GM12873 (cell line): ENCODE data around the gene HMCN1.

Source experiments
- TF ChIP-seq, protein P1 (sequence below): IDR thresholded peaks from 2 replicates; pipeline ENCODE4 v1.5.1; 2012; ENCODE audit warnings: low read depth, mild to moderate bottlenecking, moderate library complexity, low read length, control low read depth; ENCODE audit not compliant: insufficient read depth; ENCODE audit errors: missing control alignments

The HMCN1 gene

DNA sequence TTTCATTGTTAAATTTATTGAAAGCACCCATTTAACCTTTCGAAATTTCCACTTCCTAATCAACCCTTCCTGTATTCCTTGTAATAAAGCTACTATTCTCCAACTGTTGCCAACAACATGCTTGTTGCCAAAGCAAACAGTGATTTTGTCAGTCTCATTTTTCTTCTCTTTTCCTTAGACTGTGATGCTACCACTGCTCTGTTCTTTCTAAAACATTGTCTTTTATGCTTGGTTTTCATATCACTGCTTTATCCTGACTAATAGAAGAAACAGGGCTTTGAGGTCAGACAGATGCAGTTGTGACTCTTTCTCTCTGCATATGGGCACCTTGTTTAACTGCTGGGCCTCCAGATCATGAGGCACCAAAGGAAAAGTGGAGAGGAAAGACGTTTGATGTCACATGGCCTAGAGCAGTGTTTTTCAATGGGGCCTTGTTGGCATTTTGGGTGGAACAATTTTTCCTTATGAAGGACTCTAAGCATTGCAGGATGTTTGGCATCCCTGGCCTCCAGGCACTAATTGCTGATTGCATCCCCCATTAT is 56.1 kb downstream of the HMCN1 start:
- TF ChIP-seq, protein P1, sequence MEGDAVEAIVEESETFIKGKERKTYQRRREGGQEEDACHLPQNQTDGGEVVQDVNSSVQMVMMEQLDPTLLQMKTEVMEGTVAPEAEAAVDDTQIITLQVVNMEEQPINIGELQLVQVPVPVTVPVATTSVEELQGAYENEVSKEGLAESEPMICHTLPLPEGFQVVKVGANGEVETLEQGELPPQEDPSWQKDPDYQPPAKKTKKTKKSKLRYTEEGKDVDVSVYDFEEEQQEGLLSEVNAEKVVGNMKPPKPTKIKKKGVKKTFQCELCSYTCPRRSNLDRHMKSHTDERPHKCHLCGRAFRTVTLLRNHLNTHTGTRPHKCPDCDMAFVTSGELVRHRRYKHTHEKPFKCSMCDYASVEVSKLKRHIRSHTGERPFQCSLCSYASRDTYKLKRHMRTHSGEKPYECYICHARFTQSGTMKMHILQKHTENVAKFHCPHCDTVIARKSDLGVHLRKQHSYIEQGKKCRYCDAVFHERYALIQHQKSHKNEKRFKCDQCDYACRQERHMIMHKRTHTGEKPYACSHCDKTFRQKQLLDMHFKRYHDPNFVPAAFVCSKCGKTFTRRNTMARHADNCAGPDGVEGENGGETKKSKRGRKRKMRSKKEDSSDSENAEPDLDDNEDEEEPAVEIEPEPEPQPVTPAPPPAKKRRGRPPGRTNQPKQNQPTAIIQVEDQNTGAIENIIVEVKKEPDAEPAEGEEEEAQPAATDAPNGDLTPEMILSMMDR: no peak

DNA sequence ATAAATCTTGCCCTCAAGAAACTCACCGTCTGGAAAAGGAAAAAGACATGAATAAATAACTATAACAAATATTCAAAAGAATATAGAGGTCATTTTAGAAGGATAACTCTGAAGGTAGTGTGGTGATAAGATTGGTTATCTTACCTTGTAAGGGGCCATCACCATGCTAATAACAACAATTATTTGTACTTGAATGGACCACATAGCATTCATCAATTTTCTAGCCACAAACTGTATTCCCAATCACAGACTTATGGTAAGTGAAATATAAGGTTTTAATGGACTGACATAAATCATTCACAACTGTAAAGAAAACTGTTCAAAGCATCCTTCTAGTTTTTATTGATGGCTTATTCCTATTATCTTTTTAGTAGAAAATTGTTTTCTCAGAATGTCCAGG is 57.8 kb downstream of the HMCN1 start:
- TF ChIP-seq, protein P1: no peak

DNA sequence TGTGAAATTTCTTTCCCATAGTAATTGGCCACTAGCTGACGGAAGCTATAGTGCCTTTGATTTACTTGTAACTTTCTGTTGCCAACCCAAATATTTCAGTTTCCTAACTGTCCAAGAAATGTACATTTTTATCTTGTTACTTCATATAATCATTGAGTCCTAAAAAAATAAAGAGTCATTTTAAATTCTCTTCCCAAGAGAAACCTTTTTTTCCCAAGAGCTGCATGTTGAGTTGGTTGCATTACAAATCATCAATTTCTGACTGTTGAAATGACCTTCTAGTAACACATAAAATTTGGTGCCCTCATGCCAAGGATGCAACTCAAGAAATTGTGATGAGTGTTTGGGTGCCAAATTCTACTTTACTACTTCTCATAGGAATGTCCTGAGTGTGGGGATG is 61.0 kb downstream of the HMCN1 start:
- TF ChIP-seq, protein P1: no peak

DNA sequence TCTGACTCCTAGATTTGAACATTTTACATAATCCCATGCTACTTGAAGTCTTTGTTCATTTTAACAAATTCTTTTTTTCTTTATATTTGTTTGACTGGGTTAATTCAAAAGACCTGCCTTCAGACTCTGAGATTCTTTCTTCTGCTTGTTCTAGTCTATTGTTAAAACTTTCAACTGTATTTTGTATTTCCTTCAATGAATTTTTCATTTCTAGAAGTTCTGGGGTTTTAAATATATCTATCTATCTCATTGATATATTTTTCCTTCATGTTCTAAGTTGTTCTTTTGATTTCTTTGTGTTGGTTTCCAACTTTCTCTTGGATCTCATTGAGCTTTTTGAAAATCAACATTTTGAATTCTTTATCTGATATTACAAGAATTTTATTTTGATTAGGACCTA is 64.3 kb downstream of the HMCN1 start:
- TF ChIP-seq, protein P1: no peak

DNA sequence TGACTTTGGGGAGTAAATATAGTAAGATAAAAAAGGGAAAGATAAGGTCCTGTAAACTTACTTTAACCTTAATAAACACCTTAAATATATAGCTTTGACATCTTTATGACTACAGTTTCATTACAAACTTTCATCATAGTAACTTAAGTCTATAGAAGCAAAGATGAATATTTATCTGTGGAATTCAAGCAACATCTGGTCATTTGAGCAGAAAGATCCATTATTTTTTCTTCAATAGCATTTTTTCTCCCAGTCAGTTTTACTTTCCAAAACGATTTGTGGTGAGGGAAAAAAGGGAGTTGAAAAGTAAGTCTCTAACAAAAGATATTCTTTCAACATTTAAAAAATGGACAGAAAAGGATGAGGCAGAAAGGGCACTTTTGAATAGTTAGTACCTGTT is 69.0 kb downstream of the HMCN1 start:
- TF ChIP-seq, protein P1: no peak

DNA sequence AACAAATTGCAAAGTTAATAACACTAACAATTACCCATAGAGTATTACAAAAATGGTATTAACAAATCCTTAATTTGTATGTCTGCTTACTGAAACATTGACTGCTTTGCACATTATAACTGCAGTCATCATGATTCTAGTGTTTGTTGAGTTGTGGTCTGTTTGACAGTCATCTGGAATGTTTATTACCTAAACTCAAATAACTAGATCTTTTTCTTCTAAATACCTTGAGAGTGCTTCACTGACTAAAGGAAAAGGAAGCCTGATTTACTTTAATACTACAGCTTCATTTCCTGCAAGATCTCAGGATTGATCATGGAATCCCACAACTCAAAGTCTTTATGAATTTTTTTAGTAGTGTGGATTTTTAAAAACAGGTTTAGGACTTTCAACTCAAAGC is 70.0 kb downstream of the HMCN1 start:
- TF ChIP-seq, protein P1: no peak

DNA sequence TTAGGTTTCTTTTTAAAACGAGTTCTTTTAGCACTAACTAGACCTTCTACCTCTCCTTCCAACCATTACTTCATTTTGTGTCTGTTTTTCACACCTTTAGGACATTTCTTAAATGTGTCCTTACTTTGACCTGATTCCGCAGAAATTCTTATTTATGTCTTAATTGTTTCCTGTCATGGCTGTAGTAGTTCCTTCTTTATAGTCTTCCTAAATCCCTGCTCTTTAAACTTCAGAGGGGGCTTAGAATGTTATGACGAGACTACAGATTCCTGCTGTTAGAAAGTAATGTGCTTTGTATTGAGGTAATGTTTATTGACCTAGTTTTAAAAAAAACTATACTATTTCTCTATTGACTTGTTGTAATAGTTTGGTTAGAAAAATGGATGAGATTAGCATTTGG is 70.4 kb downstream of the HMCN1 start:
- TF ChIP-seq, protein P1: no peak
